ENCODE measurements around the gene AQR. TPM values are rescaled to one million over a fixed set of nuclear protein-coding genes. Genes with fewer than 3 reads are reported as not detected.

The AQR gene
- total RNA-seq, 1 donor from 2014 or later, result 44.4 TPM

Other genes starting within 250 kb of the AQR start
- not detected in 2 replicates for gene GJD2, start 214.7 kb downstream of the AQR start, total RNA-seq
- not detected in 2 replicates for gene ACTC1, start 174.2 kb downstream of the AQR start, total RNA-seq
- 50.1 and 50.6 TPM in 2 replicates for gene ZNF770, start 18.5 kb upstream of the AQR start, total RNA-seq
- not detected in 2 replicates for gene NANOGP8, start 115.6 kb upstream of the AQR start, total RNA-seq

Data from activated T-helper 1 cell treated with anti-CD3 and anti-CD28 coated beads, Interleukin-12 subunit alpha, Interleukin-12 subunit beta, Interleukin-2, Interleukin-4 antibody, amounts not matched to agents 30 ng/mL and 10 ng/mL and 1 ng/mL, durations not matched to agents 14 hours and 24 hours and 36 hours (primary cell).